A549 treated with CpdA at 1 μM for 4 hours (cell line): Measurements from ENCODE around the gene SETDB1. TPM values are rescaled to one million over a fixed set of nuclear protein-coding genes. Genes with fewer than 3 reads are reported as not detected.

Experiments
- total RNA-seq: library from RNA; stranded (reverse); fragments of 200-300 nt; extraction: Qiagen RNA extraction; gene quantifications from 5 replicates; pipeline ENCODE4 v1.2.3, GENCODE V29; 2022; ENCODE audit warnings: low read depth

Gene SETDB1
- 22.9 to 24.6 TPM (median 23.6 TPM) in 5 replicates for total RNA-seq

DNA sequence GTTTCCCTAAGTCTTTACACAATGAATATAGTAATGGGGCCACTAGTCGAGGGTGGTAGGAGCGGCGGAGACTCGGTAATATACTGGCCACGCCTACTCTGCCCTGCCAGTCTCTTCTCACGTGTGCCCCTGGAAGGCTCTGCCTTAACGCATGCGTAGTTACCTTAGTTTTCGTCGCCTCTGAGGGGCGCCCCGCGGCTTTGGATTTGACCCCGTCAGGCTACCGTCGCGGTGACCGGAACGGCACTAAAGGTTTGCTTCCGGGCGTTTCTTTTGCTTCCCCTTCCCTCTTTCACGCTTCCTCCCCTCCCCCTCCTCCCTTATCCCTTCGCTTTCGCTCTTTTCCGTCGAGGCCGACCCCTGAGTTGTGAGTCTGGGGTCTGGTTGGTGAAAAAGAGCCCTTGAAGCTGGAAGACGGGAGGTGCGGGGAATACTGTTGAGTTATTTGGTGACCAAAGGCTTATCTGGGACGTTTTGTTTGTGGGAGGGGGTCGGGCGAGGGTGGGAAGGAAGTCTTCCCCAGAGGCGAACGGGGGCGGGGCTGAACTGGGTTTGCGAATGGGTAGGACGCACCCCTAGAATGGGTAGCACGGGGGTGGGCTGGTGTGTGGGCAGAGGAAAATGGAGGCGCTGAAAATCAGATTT is at the start of gene SETDB1:
Gene SETDB1 (plus strand): TSS at position 267 of the 645 bp plus-strand sequence. CDS start 1,352 bp downstream, outside the sequence.

DNA sequence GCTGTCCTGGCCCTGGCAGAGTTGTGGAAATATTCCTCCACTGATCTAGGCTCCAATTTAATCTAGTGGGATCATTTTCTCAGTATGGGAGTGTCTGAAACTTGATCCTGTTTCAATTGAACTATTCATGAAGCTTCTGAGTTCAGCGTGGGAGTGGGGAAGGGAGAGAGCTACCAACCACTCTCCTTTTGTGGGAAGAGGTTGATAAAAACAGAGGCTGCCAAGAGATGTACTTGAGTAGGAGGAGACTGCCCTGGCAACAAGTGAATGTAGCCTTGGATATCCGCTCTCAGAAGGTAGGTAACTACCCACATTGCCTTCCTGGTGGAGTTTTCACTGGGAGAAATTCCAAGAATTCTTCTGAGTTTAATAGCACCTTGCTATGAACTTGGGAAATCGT is 39.1 kb upstream of the SETDB1 start, which contains the start of gene CTXND2:
Gene CTXND2 (plus strand): TSS at position 119 of the 400 bp plus-strand sequence. CDS start 25,179 bp downstream, outside the sequence.

DNA sequence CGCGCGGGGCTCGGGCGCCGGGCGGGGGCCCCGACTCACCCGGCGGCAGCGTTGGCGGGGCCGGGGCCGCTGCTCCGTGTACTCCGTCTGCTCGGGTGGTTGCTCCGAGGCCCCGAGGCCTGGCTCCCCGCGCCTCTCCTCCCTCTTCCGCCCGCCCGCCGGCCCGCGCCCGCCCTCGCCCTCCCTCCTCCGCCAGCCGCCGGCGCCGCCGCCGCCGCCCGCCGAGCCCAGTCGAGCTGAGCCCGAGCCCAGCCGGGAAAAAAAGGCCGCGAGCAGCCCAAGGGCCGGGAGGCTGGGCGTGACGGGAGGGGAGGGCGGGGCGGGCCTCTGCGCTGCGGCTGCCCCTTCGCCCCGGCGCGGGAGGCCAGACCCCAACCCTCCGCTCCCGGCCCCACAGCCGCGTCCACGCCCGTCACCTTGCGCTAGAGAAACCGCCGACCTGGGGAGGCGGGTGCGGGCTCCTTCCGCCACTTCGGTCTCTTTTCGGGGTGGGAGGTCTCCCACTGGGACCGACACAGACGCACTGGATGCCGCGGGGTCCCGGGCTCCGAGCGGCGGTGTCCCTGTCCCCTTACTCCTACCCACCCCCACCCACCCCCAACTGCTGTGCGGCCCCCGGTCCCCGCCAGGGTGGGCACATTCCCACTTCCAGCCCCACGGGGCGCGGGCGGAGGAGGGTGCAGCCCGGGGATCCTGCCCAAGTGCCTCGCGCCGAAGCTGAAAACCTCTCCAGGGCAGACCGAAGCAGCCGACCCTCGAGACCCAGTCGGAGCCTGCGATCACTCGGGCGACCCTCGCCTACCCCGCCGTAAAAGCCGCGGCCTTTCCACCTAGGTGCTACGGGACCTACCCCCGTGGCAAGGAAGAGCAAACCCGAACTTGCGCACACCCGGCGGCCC is 48.7 kb downstream of the SETDB1 start, which contains the start of gene CERS2:
Gene CERS2 (minus strand): TSS at position 256 of the 899 bp plus-strand sequence. CDS start 5,745 bp downstream, outside the sequence.

DNA sequence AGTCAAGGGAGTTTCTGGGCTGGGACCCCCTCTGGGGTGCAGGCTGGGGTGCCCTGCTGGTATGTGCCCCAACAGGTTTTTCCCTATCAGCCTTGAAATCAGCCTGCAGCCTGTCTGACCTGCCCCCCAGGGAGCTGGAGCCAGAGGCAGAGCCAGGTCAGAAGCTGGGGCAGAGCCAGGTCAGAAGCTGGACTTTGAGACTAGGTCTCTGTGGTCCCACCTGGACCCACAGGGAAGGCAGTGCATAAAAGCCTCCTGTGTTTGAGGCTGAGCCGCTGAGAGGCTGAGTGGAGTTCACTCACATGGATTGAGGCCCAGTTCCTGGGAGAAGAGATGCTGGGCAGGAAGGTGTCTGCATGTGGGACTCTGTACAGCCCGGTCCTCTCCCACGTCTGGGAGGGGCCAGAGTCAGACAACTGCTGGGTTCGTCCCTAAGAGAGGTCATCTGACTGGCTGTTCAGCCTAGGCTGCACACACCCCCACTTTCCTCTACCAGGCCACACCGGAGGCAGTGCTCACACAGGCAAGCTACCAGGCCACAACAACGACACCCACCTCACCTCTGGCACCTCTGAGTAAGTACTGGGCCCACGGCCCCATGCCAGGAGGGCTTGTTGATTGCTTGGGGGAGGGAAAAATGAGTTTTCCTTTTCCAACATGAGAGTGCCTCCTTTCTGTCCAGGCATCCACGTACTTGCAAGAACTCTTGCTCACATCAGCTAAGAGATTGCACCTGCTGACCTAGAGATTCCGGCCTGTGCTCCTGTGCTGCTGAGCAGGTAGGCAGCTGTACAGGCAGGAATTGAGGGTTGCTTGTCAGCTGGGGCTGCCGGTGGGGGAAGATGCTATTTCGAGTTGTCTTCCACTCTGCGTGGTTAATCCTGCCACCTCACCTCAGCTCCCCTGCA is 55.9 kb downstream of the SETDB1 start, which contains the start of gene ANXA9:
Gene ANXA9 (plus strand): TSS at position 488 of the 908 bp plus-strand sequence. CDS start 814 bp downstream, outside the sequence.

DNA sequence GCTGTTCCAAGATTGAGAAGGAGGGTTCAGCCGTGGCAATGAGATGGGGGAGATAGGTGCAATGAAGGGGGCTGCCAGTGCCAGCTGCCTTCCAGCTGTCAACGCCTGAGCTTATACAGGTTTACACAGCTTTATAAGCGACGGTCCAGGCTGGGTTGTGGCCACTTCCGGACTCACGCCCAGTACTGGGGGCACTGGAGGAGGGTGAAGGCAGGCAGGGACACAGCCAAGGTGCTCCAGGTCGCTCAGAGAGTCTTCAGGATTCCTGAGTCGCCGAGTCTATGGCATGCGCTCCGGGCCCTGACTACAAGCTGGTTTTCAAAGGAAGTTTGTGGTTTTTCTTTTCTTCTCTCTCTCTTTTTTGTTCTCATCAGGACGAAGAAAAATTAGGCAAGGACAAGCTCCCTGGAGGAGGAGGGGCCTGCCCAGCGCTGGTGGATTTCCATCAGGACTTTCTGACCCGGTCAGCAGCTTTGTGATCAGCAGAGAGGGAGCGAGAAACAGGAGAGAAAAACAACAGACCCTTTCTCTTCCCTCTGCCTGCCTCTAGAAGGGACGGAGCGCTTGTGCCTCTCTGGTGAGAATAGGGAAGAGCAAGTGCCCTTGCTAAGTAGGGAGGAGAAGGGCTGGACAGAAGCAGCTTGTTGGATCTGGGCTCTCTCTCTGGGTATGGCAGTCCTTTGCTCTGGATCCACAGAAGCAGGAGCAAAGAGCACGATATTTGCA is 80.3 kb downstream of the SETDB1 start, which contains the start of gene MINDY1:
Gene MINDY1 (minus strand): TSS at position 576 of the 726 bp plus-strand sequence. CDS start 4,285 bp downstream, outside the sequence.

DNA sequence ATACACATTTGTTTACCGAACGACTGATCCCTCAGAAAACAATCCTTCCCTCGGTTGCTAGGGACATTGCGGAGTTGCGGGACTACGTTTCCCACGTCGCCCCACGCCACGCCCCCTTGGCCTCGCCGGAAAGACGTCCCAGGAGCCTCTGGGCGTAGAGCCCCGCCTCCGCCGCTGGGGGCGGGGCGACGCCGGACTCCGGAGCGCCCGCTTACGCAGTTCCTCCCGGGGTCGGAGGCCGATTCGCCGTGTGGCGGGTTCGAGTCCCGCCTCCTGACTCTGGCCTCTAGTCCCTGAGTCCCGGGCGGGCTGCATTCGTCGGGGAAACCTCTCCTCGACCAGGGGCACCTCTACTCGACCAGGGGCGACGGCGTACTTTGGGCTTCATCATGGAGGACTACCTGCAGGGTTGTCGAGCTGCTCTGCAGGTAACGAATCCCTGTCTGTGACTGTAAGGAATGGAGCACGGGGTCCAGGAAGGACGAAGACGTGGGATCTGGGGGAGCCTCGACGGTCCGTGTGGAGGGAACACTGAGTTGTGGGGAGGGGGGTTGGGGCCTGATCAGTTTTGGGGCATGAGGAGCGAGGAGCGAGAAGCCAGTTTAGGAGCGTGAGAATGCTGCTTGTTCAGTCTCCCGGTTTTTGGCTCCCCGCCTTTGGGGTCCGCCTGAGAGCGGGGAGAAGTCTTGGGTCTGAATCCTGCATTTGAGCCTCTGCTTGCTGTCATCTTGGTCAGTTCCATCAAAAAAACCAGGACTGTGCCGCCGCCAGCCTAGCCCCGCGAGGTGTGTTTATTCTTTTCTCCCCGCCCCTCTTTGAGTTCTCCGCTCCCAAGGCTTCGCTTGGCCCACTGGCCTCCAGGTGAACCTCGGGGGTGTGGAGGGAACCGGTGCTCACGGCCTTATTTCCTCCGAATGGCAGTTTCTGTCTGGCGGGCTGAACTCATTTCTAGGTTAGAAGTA is 82.4 kb downstream of the SETDB1 start, which contains the start of gene PRUNE1:
Gene PRUNE1 (plus strand): TSS at position 206 of the 962 bp plus-strand sequence. CDS start 184 bp downstream, at position 390.

Other genes with a start within 250 kb of the SETDB1 start
- 15.1 to 21.1 TPM (median 17.1 TPM) in 5 replicates for gene GOLPH3L, start 229.2 kb upstream of the SETDB1 start, total RNA-seq
- 6.4 to 10.5 TPM (median 7.1 TPM) in 5 replicates for gene HORMAD1, start 205.5 kb upstream of the SETDB1 start, total RNA-seq
- 14.6 to 21.0 TPM (median 17.2 TPM) in 5 replicates for gene CTSS, start 160.6 kb upstream of the SETDB1 start, total RNA-seq
- 1.7 to 2.2 TPM (median 1.8 TPM) in 5 replicates for gene CTSK, start 118.1 kb upstream of the SETDB1 start, total RNA-seq
- gene ARNT, start 49.8 kb upstream of the SETDB1 start, total RNA-seq: 9.9 to 13.0 TPM (median 12.7 TPM) in 5 replicates
- gene CTXND2, start 39.2 kb upstream of the SETDB1 start, total RNA-seq: not detected in 5 replicates
- 249 to 266 TPM (median 256 TPM) in 5 replicates for gene CERS2, start 48.5 kb downstream of the SETDB1 start, total RNA-seq
- gene ANXA9, start 55.9 kb downstream of the SETDB1 start, total RNA-seq: 0.70 to 1.3 TPM (median 0.83 TPM) in 5 replicates
- gene MINDY1, start 80.5 kb downstream of the SETDB1 start, total RNA-seq: 2.4 to 3.7 TPM (median 3.0 TPM) in 5 replicates
- gene PRUNE1, start 82.1 kb downstream of the SETDB1 start, total RNA-seq: 12.4 to 16.7 TPM (median 14.9 TPM) in 5 replicates
- gene BNIPL, start 110.2 kb downstream of the SETDB1 start, total RNA-seq: 0.09 to 0.12 TPM (median 0.11 TPM) in 4 of 5 replicates, not detected in the other
- gene C1orf56, start 121.4 kb downstream of the SETDB1 start, total RNA-seq: 5.5 to 9.1 TPM (median 7.4 TPM) in 5 replicates
- gene CDC42SE1, start 133.3 kb downstream of the SETDB1 start, total RNA-seq: 68.9 to 77.7 TPM (median 75.0 TPM) in 5 replicates
- gene MLLT11, start 134.0 kb downstream of the SETDB1 start, total RNA-seq: 15.1 to 18.7 TPM (median 17.2 TPM) in 5 replicates
- 2.1 to 3.9 TPM (median 3.8 TPM) in 5 replicates for gene GABPB2, start 144.4 kb downstream of the SETDB1 start, total RNA-seq
- gene SEMA6C, start 220.3 kb downstream of the SETDB1 start, total RNA-seq: 1.0 to 3.0 TPM (median 1.9 TPM) in 5 replicates
- not detected in 5 replicates for gene TNFAIP8L2, start 230.3 kb downstream of the SETDB1 start, total RNA-seq
- 5.5 to 9.9 TPM (median 5.7 TPM) in 5 replicates for gene LYSMD1, start 239.5 kb downstream of the SETDB1 start, total RNA-seq
- gene SCNM1, start 239.8 kb downstream of the SETDB1 start, total RNA-seq: 43.2 to 48.0 TPM (median 45.2 TPM) in 5 replicates
- gene TMOD4, start 249.6 kb downstream of the SETDB1 start, total RNA-seq: 0.25 to 0.35 TPM in 2 of 5 replicates, not detected in the others